Lower leg skin (tissue), 3 donors: ENCODE measurements around the gene NOSTRIN.

Source experiments
- CTCF ChIP-seq, 3 donors: fragments of 450-650 bp; IDR thresholded peaks; one replicate each; pipeline ENCODE4 v1.5.1; 2016; ENCODE audit warnings: antibody characterized with exemption in 3 of 3, mild to moderate bottlenecking in 3 of 3, moderate library complexity in 2 of 3
- POLR2A ChIP-seq, 2 donors: fragments of 450-650 bp; IDR thresholded peaks; one replicate each; pipeline ENCODE4 v1.6.1; 2016 to 2017; ENCODE audit warnings: antibody characterized with exemption in 2 of 2, mild to moderate bottlenecking in 1 of 2, moderate library complexity in 1 of 2

GRCh38 chr2:168892327-168892726, 89.9 kb downstream of the NOSTRIN start:
- TF ChIP-seq CTCF (IDR thresholded peaks at IDR 0.05) (no peak), POLR2A (IDR thresholded peaks at IDR 0.05) (no peak)
